GM18499 (cell line): ENCODE data around the gene PAK5.
"Not testable (repeated sequence)": the region's sequence is repeated elsewhere in the genome, so short reads cannot be mapped to it uniquely, and the experiment has no call there.

Experiments used
- ATAC-seq: cut with Tn5 transposase; IDR thresholded peaks from one replicate; pipeline ENCODE4 v1.9.1; 2021; ENCODE audit warnings: moderate number of reproducible peaks; ENCODE audit not compliant: insufficient read depth, unreplicated experiment

PAK5 gene

GRCh38 chr20:9689041-9689440 is 149.8 kb downstream of the PAK5 start:
- ATAC-seq = no peak

GRCh38 chr20:9686866-9687265 is 152.0 kb downstream of the PAK5 start:
- ATAC-seq = no peak

GRCh38 chr20:9686455-9686854 is 152.4 kb downstream of the PAK5 start:
- no peak for ATAC-seq

GRCh38 chr20:9686001-9686400 is 152.9 kb downstream of the PAK5 start:
- no peak for ATAC-seq

- no peak for ATAC-seq
Observed at GRCh38 chr20:9685011-9685410, 153.9 kb downstream of the PAK5 start.

- no peak for ATAC-seq
Observed at GRCh38 chr20:9677100-9677623, 161.7 kb downstream of the PAK5 start.

- ATAC-seq = no peak
Observed at GRCh38 chr20:9672981-9673380, 165.9 kb downstream of the PAK5 start.

GRCh38 chr20:9672027-9672426 is 166.8 kb downstream of the PAK5 start:
- no peak for ATAC-seq

GRCh38 chr20:9668381-9668780 is 170.5 kb downstream of the PAK5 start:
- no peak for ATAC-seq

GRCh38 chr20:9663423-9663822 is 175.5 kb downstream of the PAK5 start:
- ATAC-seq = no peak

GRCh38 chr20:9660236-9660868 is 178.5 kb downstream of the PAK5 start:
- no peak for ATAC-seq

GRCh38 chr20:9647741-9648140 is 191.1 kb downstream of the PAK5 start:
- no peak for ATAC-seq

GRCh38 chr20:9646375-9646774 is 192.5 kb downstream of the PAK5 start:
- ATAC-seq = no peak

GRCh38 chr20:9642882-9643281 is 196.0 kb downstream of the PAK5 start:
- no peak for ATAC-seq

GRCh38 chr20:9641499-9642000 is 197.3 kb downstream of the PAK5 start:
- ATAC-seq = not testable (repeated sequence)

- ATAC-seq = no peak
Observed at GRCh38 chr20:9637889-9638288, 201.0 kb downstream of the PAK5 start.

- no peak for ATAC-seq
Observed at GRCh38 chr20:9635750-9636149, 203.1 kb downstream of the PAK5 start.

GRCh38 chr20:9634327-9634726 is 204.5 kb downstream of the PAK5 start:
- ATAC-seq = no peak

GRCh38 chr20:9632991-9633390 is 205.9 kb downstream of the PAK5 start:
- no peak for ATAC-seq

GRCh38 chr20:9632265-9632664 is 206.6 kb downstream of the PAK5 start:
- ATAC-seq = no peak

- ATAC-seq = no peak
Observed at GRCh38 chr20:9630554-9630953, 208.3 kb downstream of the PAK5 start.

- no peak for ATAC-seq
Observed at GRCh38 chr20:9629831-9630230, 209.0 kb downstream of the PAK5 start.
